Spleen (tissue), 7 donors: ENCODE data around the gene EPHA3.

Experiments
- POLR2A ChIP-seq, 3 donors: fragments of 450-650 bp; IDR thresholded peaks; one replicate each; pipeline ENCODE4 v1.5.1; 2017; ENCODE audit warnings: antibody characterized with exemption in 3 of 3, mild to moderate bottlenecking in 1 of 3
- POLR2AphosphoS5 ChIP-seq, 3 donors: sonication (generic); formaldehyde crosslinking; IDR thresholded peaks; one replicate each; pipeline ENCODE4 v1.5.1; 2017; ENCODE audit warnings: antibody characterized with exemption in 3 of 3
- TF ChIP-seq, protein P1 (sequence below), 11 experiments: fragments of 200-600 bp in 7 of 11; fragments of 450-650 bp in 4 of 11; sonication (generic) in 4 of 11; IDR thresholded peaks in 8 of 11; conservative IDR thresholded peaks in 3 of 11; 1 replicate in 7 of 11; 2 replicates in 4 of 11; pipeline versions ENCODE4 v1.4.0 to v1.8.0; 2016 to 2021; ENCODE audit warnings: antibody characterized with exemption in 11 of 11, inconsistent platforms in 4 of 11, mild to moderate bottlenecking in 1 of 11
- donor health status: DM: no; HTN: no; CAD: no; lungs with moderate emphysema.
- donor health status: DM: no; HTN: no; CAD: no.
- donor health status: DM: no; HTN: no; CAD: no.

DNA sequence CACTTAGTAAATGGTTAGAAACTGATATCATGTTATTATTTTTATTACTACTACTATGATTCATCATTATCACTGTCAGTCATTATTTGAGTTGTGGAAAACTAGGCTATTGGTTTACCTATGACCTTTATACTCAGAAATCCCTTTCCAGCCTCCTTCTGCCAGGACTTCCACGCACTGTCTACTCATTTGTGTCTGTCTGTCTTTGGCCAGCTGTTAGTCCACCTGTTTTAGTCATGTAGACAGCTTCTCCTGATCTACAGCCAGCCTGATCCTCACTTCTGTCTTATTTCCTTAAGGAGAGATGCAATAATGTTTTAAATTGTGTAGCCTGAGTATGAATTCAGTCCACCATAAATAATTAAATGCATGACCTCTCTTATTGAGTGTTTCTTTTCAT lies 162.8 kb downstream of the EPHA3 start:
- TF ChIP-seq POLR2AphosphoS5 (IDR thresholded peaks at IDR 0.05), result no peak
- no peak for TF ChIP-seq POLR2A (IDR thresholded peaks at IDR 0.05)
- TF ChIP-seq, protein P1, sequence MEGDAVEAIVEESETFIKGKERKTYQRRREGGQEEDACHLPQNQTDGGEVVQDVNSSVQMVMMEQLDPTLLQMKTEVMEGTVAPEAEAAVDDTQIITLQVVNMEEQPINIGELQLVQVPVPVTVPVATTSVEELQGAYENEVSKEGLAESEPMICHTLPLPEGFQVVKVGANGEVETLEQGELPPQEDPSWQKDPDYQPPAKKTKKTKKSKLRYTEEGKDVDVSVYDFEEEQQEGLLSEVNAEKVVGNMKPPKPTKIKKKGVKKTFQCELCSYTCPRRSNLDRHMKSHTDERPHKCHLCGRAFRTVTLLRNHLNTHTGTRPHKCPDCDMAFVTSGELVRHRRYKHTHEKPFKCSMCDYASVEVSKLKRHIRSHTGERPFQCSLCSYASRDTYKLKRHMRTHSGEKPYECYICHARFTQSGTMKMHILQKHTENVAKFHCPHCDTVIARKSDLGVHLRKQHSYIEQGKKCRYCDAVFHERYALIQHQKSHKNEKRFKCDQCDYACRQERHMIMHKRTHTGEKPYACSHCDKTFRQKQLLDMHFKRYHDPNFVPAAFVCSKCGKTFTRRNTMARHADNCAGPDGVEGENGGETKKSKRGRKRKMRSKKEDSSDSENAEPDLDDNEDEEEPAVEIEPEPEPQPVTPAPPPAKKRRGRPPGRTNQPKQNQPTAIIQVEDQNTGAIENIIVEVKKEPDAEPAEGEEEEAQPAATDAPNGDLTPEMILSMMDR (IDR thresholded peaks at IDR 0.05 in 8 of 11, conservative IDR thresholded peaks at IDR 0.05 in 3 of 11), result no peak
